GM03348 (cell line): ENCODE results near the gene UNC13B.

Source experiments
- DNase-seq: peaks from one replicate; pipeline ENCODE4 v3.0.0; 2012; ENCODE audit warnings: low spot score

Gene UNC13B

GRCh38 chr9:35431467-35431866, 269.7 kb downstream of the UNC13B start:
- no peak for DNase-seq

- no peak for DNase-seq
These were observed 270.3 kb downstream of the UNC13B start for GRCh38 chr9:35432076-35432475.

GRCh38 chr9:35436933-35437332, 275.1 kb downstream of the UNC13B start:
- DNase-seq, result no peak

GRCh38 chr9:35446012-35446411, 284.2 kb downstream of the UNC13B start:
- no peak for DNase-seq

GRCh38 chr9:35448496-35448895, 286.7 kb downstream of the UNC13B start:
- DNase-seq, result no peak

- DNase-seq, result no peak
These were observed 290.7 kb downstream of the UNC13B start for GRCh38 chr9:35452481-35452880.

GRCh38 chr9:35453786-35454185, 292.0 kb downstream of the UNC13B start:
- DNase-seq, result no peak
